Adipocyte (in vitro differentiated cells): ENCODE results near the gene MDK.
A peak's percentile ranks its signal among the peaks of the same experiment; 100 is the strongest.

Source experiments
- DNase-seq: peaks from one replicate; pipeline ENCODE4 v3.0.0-alpha.2; 2015; ENCODE audit warnings: low read depth
- H3K27me3 ChIP-seq: replicated peaks from 2 replicates; pipeline ENCODE4 v1.7.0; 2013; ENCODE audit warnings: mild to moderate bottlenecking, low read length, moderate library complexity; ENCODE audit not compliant: control insufficient read depth, insufficient read depth
- H3K36me3 ChIP-seq: 2 replicates; pipeline ENCODE4 v1.7.0; 2013; ENCODE audit warnings: low read length, mild to moderate bottlenecking, moderate library complexity; ENCODE audit not compliant: control insufficient read depth, insufficient read depth, severe bottlenecking
- H3K4me1 ChIP-seq: 2 replicates; pipeline ENCODE4 v1.7.0; 2013; ENCODE audit warnings: mild to moderate bottlenecking, low read length, moderate library complexity; ENCODE audit not compliant: control insufficient read depth, insufficient read depth
- H3K4me3 ChIP-seq: 2 replicates; pipeline ENCODE4 v1.7.0; 2013; ENCODE audit warnings: mild to moderate bottlenecking, low read length, moderate library complexity
- H3K9ac ChIP-seq: 2 replicates; pipeline ENCODE4 v1.7.0; 2013; ENCODE audit warnings: mild to moderate bottlenecking, low read length, moderate library complexity
- H3K9me3 ChIP-seq: 2 replicates; pipeline ENCODE4 v1.7.0; 2013; ENCODE audit warnings: mild to moderate bottlenecking, low read length, moderate library complexity; ENCODE audit not compliant: control insufficient read depth

Gene MDK

DNA sequence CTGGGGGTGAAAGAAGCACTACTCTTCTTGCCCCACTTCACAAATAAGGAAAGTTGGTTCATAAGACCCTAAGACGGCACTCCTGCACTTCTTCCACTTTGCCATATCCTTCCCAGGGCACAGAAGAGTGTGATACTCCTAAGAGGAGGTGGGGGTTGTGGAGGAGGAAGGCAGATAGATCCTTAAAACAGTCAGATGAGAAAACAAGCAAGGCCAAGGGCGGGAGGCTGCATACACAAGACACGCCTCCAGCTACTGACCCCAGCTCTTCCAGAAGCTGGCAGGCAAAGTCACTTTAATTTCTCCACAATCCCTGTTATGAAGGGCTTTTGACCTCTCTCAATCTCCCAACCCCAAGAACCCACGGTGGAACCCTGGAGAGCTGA, 11.8 kb downstream of the MDK start:
- Histone ChIP-seq H3K9me3 (no peaks in the 10 kb centered on the region), H3K36me3 (peaks cover 33% of the 10 kb centered on the region), H3K27me3 (peaks cover 6% of the 10 kb centered on the region), H3K4me3 (peak overlapping the region; percentile 72), H3K9ac (no peak overlapping the region), H3K4me1 (peaks cover 22% of the 10 kb centered on the region)
- no peak for DNase-seq

DNA sequence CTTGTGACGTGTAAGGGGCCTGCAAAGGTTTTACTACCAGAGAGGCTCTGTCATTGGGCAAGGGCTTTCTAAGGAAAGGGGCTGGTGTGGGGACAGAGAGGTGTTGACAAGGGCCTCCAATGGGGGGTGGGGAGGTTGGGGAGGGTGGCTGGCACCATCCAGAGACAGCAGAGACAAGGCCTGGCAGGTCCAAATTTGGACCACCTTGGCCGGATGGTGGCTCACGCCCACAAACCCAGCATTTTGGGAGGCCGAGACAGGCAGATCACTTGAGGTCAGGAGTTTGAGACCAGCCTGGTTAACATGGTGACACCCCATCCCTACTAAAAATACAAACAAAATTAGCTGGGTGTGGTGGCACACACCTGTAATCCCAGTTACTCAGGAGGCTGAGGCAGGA, 12.3 kb downstream of the MDK start:
- H3K9me3 ChIP-seq = no peaks in the 10 kb centered on the region
- H3K9ac ChIP-seq = no peak overlapping the region
- no peak for DNase-seq
- H3K4me3 ChIP-seq = no peak overlapping the region
- H3K36me3 ChIP-seq = peaks cover 34% of the 10 kb centered on the region
- peaks cover 22% of the 10 kb centered on the region for H3K4me1 ChIP-seq
- peaks cover 6% of the 10 kb centered on the region for H3K27me3 ChIP-seq

DNA sequence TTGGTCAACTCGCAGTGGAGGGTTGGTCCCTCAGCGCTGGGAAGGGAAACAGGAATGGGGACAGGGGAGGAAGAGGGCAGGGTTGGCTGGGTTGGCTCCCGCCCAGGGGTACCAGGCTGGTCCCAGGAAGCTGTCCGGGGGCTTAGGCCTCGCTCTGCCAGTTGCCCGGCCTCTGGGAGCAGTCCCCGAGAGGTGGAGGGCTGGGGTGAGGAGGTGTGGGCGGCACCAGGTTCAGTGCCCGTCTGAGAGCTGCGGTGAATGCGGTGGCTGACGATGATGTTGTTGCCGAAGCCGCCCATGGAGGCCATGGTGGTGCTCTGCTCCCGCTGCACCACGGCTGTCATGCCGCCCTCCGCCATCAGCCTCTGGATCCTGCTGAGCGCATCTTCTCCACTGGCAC, 16.1 kb downstream of the MDK start:
- no peaks in the 10 kb centered on the region for H3K9me3 ChIP-seq
- no peak overlapping the region for H3K9ac ChIP-seq
- H3K4me1 ChIP-seq = peaks cover 9% of the 10 kb centered on the region
- no peak overlapping the region for H3K4me3 ChIP-seq
- DNase-seq = no peak
- H3K36me3 ChIP-seq = peaks cover 49% of the 10 kb centered on the region
- H3K27me3 ChIP-seq = no peaks in the 10 kb centered on the region

DNA sequence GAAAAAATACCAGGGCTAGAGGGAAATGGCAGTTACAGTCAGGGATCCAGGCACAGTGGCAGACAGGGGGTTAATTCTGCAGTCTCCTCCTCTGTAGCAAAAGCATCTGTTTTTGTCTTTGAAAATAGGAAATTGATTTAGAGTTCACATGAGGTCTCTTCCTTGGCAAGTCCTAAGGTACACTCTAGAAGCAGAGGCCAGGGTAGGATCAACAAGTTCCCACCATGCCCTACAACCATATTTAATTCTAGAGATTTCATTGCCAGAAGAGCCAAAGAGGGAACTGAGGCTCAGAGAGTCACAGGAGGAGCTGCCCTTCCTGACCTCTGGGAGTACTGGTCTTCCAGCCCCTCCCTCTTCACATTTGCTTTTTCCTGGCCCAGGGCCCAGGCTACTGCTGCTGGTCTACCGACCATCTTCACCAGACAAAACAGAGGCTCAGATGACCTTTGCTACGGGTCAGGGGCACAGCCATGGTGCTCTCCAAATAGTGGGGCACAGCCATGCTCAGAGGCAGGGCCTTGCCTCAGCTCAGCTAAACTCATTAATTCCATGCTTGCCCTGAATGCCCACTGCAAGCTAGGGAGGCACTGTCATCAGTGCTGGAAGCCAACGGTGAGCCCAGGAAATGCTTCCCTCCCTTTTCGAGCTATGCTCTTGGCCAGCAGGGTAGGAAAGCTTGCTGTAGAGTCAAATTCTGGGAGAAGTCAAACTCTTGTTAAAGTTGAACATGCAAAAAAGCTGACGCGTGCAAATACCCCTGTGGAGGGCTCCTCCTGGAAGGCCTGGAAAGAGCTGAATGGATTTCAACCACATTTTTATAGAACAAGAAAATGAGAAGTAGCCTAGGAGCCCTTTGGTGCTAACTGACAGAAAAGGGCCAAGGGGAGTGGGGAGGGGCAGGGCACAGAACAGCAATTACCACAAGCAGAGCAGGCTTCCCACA, 21.8 kb downstream of the MDK start:
- peaks cover 53% of the 10 kb centered on the region for H3K36me3 ChIP-seq

DNA sequence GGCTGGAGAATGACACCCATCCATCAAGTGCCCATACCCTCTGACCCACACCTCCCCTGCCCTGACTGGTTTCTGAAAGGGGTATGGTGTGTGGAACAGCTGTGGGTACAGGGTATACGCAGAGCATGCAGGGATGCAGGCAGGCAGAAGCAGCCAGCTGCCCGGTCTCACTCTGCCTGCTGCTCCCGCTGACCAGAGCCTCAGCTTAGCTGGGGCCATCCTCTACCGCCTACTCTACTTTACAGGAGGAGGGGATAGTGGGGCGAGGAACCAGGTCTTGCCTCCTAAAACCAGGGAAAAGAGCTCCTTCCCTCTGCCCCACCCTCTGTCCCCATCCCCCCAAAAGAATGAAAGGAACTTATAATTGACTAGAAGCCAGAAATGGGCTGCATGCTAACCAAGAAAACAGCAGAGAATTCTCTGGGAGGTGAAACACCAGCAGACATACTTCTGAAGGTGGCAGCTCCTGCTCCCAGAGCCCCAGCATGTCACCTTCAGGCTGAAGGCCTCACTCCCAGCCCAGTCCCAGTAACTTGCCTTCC, 23.1 kb downstream of the MDK start:
- no peaks in the 10 kb centered on the region for H3K27me3 ChIP-seq
- DNase-seq = peak; percentile 42
- peaks cover 21% of the 10 kb centered on the region for H3K4me1 ChIP-seq
- peak overlapping the region; percentile 7 for H3K9ac ChIP-seq
- H3K4me3 ChIP-seq = no peak overlapping the region
- H3K36me3 ChIP-seq = peaks cover 65% of the 10 kb centered on the region
- H3K9me3 ChIP-seq = no peaks in the 10 kb centered on the region

More for the DNA sequence above, 21.8 kb downstream of the MDK start:
- no peak overlapping the region for H3K4me3 ChIP-seq
- no peaks in the 10 kb centered on the region for H3K9me3 ChIP-seq
- peaks cover 21% of the 10 kb centered on the region for H3K4me1 ChIP-seq
- DNase-seq = no peak
- no peaks in the 10 kb centered on the region for H3K27me3 ChIP-seq
- no peak overlapping the region for H3K9ac ChIP-seq

DNA sequence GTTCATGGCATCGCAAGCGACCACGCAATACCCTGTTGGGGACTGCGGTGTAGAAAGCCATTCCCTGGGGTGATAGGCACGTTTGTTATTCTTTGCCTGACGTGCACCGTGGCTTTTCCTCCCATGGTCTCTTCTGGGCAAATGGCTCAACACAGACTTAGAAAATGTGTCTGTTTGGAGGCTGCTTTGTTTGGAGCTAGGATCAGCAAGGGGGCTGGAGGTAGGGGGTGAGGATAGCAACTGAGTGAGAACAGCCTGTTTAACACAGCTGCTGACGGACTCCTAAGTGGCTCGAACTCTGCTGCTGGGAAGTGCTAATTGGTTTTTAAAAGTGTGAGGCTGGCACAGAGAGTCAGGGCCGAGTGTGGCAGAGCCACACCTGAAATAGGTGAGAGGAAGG, 26.2 kb downstream of the MDK start:
- no peak overlapping the region for H3K4me3 ChIP-seq

DNA sequence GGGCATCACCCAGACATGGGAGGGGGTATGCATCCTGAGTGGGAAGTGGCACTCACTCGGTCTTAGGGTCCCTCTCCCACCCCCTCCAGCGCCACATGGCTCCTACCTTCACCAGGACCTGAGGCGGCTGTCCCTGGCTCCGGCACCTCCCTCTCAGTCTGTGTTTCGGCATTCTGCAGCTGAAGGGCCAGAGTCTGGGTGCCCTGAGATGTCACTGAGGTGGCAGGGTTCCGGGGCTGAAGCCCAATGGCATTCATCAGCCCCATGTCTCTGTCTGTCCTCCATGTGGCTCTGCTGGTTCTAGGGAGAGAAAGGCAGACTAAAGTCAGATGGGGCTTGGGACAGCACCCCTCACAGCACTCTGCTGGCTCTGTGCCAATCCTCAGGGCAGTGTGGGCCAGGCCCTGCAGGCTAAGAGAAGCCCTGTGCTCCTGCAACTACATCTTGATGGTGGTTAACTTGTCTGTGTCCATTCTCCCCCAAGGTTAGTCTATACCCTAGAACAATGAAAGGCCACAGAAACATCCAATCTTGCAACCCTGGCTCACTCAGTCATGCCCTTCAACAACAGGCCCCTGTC, 27.0 kb downstream of the MDK start:
- Histone ChIP-seq H3K27me3 (no peaks in the 10 kb centered on the region), H3K9me3 (no peaks in the 10 kb centered on the region), H3K4me1 (peaks cover 12% of the 10 kb centered on the region), H3K36me3 (peaks cover 57% of the 10 kb centered on the region), H3K4me3 (no peak overlapping the region), H3K9ac (no peak overlapping the region)
- no peak for DNase-seq

More for the DNA sequence above, 26.2 kb downstream of the MDK start:
- Histone ChIP-seq H3K4me1 (peaks cover 21% of the 10 kb centered on the region), H3K27me3 (no peaks in the 10 kb centered on the region), H3K9me3 (no peaks in the 10 kb centered on the region), H3K9ac (no peak overlapping the region), H3K36me3 (peaks cover 59% of the 10 kb centered on the region)
- DNase-seq = no peak

DNA sequence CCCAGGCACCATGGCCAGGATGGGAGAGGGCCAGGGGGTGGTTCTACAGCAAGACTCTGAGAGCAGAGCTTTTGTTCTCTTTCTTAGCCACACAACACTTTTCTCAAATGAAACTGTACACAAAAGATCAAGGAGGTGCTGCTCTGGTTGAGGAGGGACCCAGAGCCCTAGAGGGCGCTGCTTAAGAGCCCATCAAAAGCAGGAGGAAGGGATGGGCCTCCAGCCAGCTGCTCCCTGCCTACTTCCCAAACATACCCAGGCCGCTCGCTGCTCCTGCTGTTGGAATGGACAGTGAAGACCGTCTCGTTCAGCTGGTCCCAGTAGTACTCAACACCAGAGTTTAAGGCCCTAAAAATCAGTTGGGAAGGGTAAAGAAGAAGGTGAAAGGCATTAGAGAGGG, 28.6 kb downstream of the MDK start:
- no peak for DNase-seq

DNA sequence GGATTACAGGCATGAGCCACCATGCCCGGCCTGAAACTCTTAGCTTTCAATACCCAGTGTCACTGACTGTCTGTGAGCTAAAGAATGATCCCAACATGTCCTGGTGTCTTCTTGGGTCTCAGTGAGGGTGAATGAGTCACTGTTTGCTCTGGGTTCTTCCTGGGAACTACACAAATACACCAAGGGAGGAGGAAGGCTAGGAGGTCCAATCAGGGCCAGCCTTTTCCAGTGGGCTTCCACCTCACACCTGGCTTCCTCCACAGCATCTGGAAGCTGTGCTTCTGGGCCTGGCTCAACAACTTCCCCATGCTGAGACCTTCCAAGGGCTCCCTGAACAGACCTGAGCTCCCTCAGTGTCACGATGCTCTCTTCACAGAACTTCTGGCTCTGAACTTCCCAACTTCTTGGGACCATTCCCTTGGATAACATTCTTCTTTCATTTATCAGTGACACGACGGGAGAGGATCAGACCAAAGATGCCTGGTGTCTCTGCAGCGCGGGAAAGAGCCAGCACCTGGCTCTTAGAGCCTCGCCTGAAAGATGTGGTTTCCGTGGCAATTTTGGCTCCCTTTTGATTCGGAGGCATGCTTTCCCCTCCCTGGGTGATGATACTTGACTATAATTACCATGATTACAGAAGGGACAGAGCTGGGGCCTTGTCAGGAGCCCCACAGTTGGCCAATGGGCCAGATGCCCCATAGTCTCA, 32.4 kb downstream of the MDK start:
- H3K9me3 ChIP-seq = no peaks in the 10 kb centered on the region
- H3K4me1 ChIP-seq = peaks cover 14% of the 10 kb centered on the region
- DNase-seq = no peak
- H3K9ac ChIP-seq = no peak overlapping the region
- H3K36me3 ChIP-seq = peaks cover 61% of the 10 kb centered on the region
- H3K4me3 ChIP-seq = no peak overlapping the region
- no peaks in the 10 kb centered on the region for H3K27me3 ChIP-seq

More for the DNA sequence above, 28.6 kb downstream of the MDK start:
- Histone ChIP-seq H3K9ac (no peak overlapping the region), H3K36me3 (peaks cover 61% of the 10 kb centered on the region), H3K9me3 (no peaks in the 10 kb centered on the region), H3K4me3 (no peak overlapping the region), H3K4me1 (peaks cover 2% of the 10 kb centered on the region), H3K27me3 (no peaks in the 10 kb centered on the region)

DNA sequence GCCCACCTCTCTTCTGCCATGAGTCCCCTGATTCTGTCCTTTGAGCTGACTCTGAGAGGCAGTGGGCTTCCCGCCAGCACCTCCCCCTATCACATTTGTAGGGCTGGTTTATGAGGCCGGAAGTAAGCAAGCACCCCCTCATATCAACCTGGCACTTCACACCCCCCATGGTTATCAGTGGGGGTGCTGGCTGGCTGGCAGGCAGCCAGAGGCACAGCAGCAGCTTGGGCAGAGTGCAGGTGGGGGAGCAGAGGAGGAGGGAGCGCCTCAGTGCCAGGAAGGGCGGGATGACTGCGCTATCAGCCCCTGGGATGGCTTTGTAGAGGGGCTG, 33.0 kb downstream of the MDK start:
- H3K4me1 ChIP-seq = peaks cover 14% of the 10 kb centered on the region
- no peak overlapping the region for H3K4me3 ChIP-seq
- peaks cover 61% of the 10 kb centered on the region for H3K36me3 ChIP-seq
- DNase-seq = no peak
- no peak overlapping the region for H3K9ac ChIP-seq
- H3K27me3 ChIP-seq = no peaks in the 10 kb centered on the region
- H3K9me3 ChIP-seq = no peaks in the 10 kb centered on the region

DNA sequence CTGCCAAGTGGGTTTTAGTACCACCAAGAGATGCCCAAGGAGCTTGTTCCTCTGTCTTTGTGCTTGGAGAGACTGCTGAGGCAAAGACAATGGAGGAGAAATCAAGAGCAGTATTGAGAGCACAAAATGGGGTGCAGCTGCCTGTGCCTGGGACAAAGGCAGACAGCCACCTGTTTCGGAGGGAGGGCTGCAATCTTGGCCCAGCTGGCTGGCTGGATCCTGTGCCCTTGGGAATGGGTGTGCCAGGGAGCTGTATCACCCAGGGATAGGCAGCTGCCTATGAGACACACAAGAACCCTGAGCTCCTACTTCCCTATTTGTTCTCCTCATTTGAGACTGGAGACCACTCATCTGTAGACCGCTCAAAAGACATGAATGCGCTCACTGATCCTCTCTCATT, 33.4 kb downstream of the MDK start:
- peaks cover 61% of the 10 kb centered on the region for H3K36me3 ChIP-seq
- H3K4me3 ChIP-seq = no peak overlapping the region
- H3K27me3 ChIP-seq = no peaks in the 10 kb centered on the region
- H3K9me3 ChIP-seq = no peaks in the 10 kb centered on the region
- no peak overlapping the region for H3K9ac ChIP-seq
- H3K4me1 ChIP-seq = peaks cover 14% of the 10 kb centered on the region
- no peak for DNase-seq
